HUES64 (cell line): ENCODE data around the gene RSPH10B.
"Not testable (repeated sequence)": the region's sequence is repeated elsewhere in the genome, so short reads cannot be mapped to it uniquely, and the experiment has no call there.

Source experiments
- H3K27ac ChIP-seq: 2 replicates; pipeline ENCODE4 v1.7.0; 2013; ENCODE audit warnings: low read depth, low read length, inconsistent platforms
- H3K27me3 ChIP-seq: 2 replicates; pipeline ENCODE4 v1.6.1; 2013; ENCODE audit warnings: mild to moderate bottlenecking, low read length; ENCODE audit not compliant: insufficient read depth
- H3K36me3 ChIP-seq: 2 replicates; pipeline ENCODE4 v1.6.1; 2013; ENCODE audit warnings: mild to moderate bottlenecking, low read length; ENCODE audit not compliant: insufficient read depth
- H3K4me1 ChIP-seq: 2 replicates; pipeline ENCODE4 v1.6.1; 2013; ENCODE audit warnings: mild to moderate bottlenecking, low read length, moderate library complexity; ENCODE audit not compliant: insufficient read depth
- H3K4me3 ChIP-seq: 2 replicates; pipeline ENCODE4 v1.5.1; 2013; ENCODE audit warnings: mild to moderate bottlenecking, low read length, moderate library complexity
- H3K9ac ChIP-seq: 2 replicates; pipeline ENCODE4 v1.6.1; 2013; ENCODE audit warnings: mild to moderate bottlenecking, low read depth, low read length
- H3K9me3 ChIP-seq: 2 replicates; pipeline ENCODE4 v1.6.1; 2013; ENCODE audit warnings: low read depth, low read length; ENCODE audit not compliant: insufficient read depth
- WGBS: fragments of 150-250, 120-280 bp; methylation state at CpG from one replicate; pipeline ENCODE4 v1.1.7; 2013; ENCODE audit warnings: missing lambda C conversion rate; 5-methylcytosine and 5-hydroxymethylcytosine counted together

The RSPH10B gene

GRCh38 chr7:5987061-5987460 is 16.6 kb upstream of the RSPH10B start:
- not testable (repeated sequence) for H3K9me3 ChIP-seq, H3K27me3 ChIP-seq, H3K4me3 ChIP-seq, H3K9ac ChIP-seq, H3K4me1 ChIP-seq, H3K27ac ChIP-seq
- H3K36me3 ChIP-seq: peaks cover 47% of the 10 kb centered on the region
- 94% methylated on average over 15 of the region's 15 CpGs for WGBS

- no CpG with 5 or more reads among the region's 12 CpGs for WGBS
- not testable (repeated sequence) for H3K4me1 ChIP-seq, H3K27ac ChIP-seq, H3K4me3 ChIP-seq, H3K9ac ChIP-seq, H3K27me3 ChIP-seq, H3K9me3 ChIP-seq, H3K36me3 ChIP-seq
Measured at GRCh38 chr7:5979680-5980314, 9.3 kb upstream of the RSPH10B start.

- not testable (repeated sequence) for H3K9me3 ChIP-seq, H3K36me3 ChIP-seq, H3K27me3 ChIP-seq, H3K27ac ChIP-seq, H3K9ac ChIP-seq, H3K4me3 ChIP-seq, H3K4me1 ChIP-seq
- no CpG with 5 or more reads among the region's 8 CpGs for WGBS
Measured at GRCh38 chr7:5973580-5973979, 3.1 kb upstream of the RSPH10B start.

GRCh38 chr7:5963810-5964209 is 6.7 kb downstream of the RSPH10B start:
- H3K27me3 ChIP-seq, H3K4me3 ChIP-seq, H3K27ac ChIP-seq, H3K9ac ChIP-seq, H3K36me3 ChIP-seq, H3K9me3 ChIP-seq, H3K4me1 ChIP-seq: not testable (repeated sequence)
- WGBS: 100% methylated on average over 1 of the region's 7 CpGs

- not testable (repeated sequence) for H3K36me3 ChIP-seq, H3K4me3 ChIP-seq, H3K4me1 ChIP-seq, H3K9ac ChIP-seq, H3K27me3 ChIP-seq, H3K27ac ChIP-seq, H3K9me3 ChIP-seq
- no CpG with 5 or more reads among the region's 13 CpGs for WGBS
Measured at GRCh38 chr7:5963205-5963604, 7.3 kb downstream of the RSPH10B start.

- H3K4me1 ChIP-seq, H3K4me3 ChIP-seq, H3K27ac ChIP-seq, H3K27me3 ChIP-seq, H3K9ac ChIP-seq, H3K9me3 ChIP-seq, H3K36me3 ChIP-seq: not testable (repeated sequence)
- no CpG with 5 or more reads among the region's 17 CpGs for WGBS
Measured at GRCh38 chr7:5934945-5935450, 35.5 kb downstream of the RSPH10B start.

- H3K4me1 ChIP-seq, H3K9me3 ChIP-seq, H3K36me3 ChIP-seq, H3K9ac ChIP-seq, H3K4me3 ChIP-seq, H3K27me3 ChIP-seq, H3K27ac ChIP-seq: not testable (repeated sequence)
- 96% methylated on average over 4 of the region's 13 CpGs for WGBS
Measured at GRCh38 chr7:5931905-5932644, 38.4 kb downstream of the RSPH10B start.

GRCh38 chr7:5931250-5931649 is 39.2 kb downstream of the RSPH10B start:
- whole genome bisulfite sequencing: 93% methylated on average over 14 of the region's 14 CpGs
- H3K9ac ChIP-seq, H3K4me1 ChIP-seq, H3K27me3 ChIP-seq, H3K36me3 ChIP-seq, H3K27ac ChIP-seq, H3K4me3 ChIP-seq, H3K9me3 ChIP-seq: not testable (repeated sequence)

- H3K4me3 ChIP-seq, H3K36me3 ChIP-seq, H3K27ac ChIP-seq, H3K9me3 ChIP-seq, H3K4me1 ChIP-seq, H3K9ac ChIP-seq, H3K27me3 ChIP-seq: not testable (repeated sequence)
- no CpG with 5 or more reads among the region's 10 CpGs for WGBS
Measured at GRCh38 chr7:5930290-5930689, 40.2 kb downstream of the RSPH10B start.

GRCh38 chr7:5926263-5926870 is 44.1 kb downstream of the RSPH10B start:
- not testable (repeated sequence) for H3K9me3 ChIP-seq, H3K9ac ChIP-seq, H3K27ac ChIP-seq, H3K4me3 ChIP-seq, H3K36me3 ChIP-seq, H3K4me1 ChIP-seq, H3K27me3 ChIP-seq
- no CpG with 5 or more reads among the region's 13 CpGs for WGBS

- H3K9ac ChIP-seq, H3K36me3 ChIP-seq, H3K9me3 ChIP-seq, H3K27ac ChIP-seq, H3K4me3 ChIP-seq, H3K27me3 ChIP-seq, H3K4me1 ChIP-seq: not testable (repeated sequence)
- no CpG with 5 or more reads among the region's 12 CpGs for WGBS
Measured at GRCh38 chr7:5924630-5925029, 45.9 kb downstream of the RSPH10B start.
